AG08395 (cell line): ENCODE measurements around the gene PNKD.

Experiments used
- DNase-seq: peaks from one replicate; pipeline ENCODE4 v3.0.0; 2012; ENCODE audit warnings: mixed read lengths, low spot score

PNKD gene

DNA sequence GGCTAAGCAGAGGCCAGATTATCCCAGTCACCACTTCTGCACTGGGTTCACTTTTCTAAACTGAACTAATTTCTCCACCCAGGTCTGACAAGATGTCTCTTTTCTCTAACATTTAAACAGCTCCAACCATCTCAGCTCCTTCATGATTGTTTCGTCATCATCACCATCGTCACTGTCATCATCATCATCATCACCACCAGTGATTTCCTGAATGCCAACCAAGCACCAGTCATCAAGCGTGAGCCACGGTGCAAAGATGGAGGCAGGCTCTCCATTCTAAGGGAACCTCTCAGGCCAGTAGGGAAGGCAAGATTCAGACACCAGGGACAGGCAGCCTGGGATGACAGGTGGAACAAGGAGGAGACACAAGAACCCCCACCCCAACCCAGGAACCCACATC lies 47.5 kb downstream of the PNKD start:
- DNase-seq = no peak

- DNase-seq = no peak
Observed at GRCh38 chr2:218318241-218318640, 47.9 kb downstream of the PNKD start.

- no peak for DNase-seq
Observed at GRCh38 chr2:218319813-218320365, 49.6 kb downstream of the PNKD start.

DNA sequence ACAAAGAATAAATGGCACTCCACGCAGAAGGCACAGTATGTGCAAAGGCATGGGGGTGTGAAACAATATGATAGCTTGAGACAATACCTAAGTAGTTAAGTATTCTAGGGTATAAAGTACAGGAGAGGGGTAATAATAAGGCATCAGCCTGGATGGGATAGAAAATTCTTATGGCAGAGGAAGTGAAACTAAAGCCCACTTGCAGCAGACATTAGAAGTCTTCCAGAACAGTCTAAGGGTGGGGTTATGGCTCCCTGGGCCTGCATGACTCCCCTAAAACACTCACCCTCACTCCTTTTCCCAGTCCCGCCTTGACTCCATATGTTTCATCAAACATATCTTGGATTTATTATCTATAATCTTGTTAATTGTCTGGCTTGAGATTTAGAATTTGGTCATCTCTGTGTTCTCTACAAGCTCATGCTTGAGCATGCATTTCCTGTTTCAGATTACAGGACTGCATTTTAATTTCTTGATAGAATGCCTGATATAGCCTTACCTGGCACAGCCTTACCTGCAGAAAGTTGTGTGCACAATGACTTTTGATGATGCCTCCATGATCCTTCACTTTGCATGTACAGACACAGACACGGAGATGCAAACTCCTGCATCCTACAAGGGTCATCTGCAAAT lies 50.5 kb downstream of the PNKD start:
- DNase-seq = no peak

DNA sequence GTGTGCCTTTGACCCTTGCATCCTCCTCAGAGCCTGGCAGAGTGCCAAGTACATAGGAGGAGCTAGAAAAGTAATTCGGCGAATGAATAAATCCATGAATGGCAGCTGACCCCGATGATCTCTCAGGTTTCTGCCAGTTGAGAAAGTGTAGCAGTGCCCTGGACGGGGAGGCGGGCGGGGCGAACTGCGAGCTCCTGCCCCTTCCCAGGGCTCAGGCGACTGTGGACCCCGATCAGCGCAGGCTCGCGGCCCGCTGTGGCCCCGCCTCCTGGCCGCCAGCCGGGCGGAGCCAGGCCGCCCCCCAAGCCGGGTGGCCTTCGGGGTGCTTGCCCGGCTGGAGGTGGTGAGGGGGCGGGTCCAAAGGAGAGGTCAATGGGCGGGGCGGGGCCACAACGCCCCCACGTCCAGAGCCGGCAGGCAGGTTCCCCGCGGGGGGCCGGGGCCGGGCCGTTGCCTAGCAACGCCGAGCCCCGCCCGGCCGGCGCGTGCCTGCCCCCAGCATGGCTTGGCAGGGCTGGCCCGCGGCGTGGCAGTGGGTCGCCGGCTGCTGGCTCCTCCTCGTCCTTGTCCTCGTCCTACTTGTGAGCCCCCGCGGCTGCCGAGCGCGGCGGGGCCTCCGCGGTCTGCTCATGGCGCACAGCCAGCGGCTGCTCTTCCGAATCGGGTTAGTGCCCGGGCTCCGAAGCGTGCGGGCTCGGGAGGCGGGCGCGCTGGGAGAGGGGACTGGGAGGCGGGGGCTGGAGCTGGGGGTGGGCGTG lies 52.6 kb downstream of the PNKD start:
- DNase-seq = peak; percentile 70

GRCh38 chr2:218323526-218324472 lies 53.5 kb downstream of the PNKD start:
- no peak for DNase-seq

DNA sequence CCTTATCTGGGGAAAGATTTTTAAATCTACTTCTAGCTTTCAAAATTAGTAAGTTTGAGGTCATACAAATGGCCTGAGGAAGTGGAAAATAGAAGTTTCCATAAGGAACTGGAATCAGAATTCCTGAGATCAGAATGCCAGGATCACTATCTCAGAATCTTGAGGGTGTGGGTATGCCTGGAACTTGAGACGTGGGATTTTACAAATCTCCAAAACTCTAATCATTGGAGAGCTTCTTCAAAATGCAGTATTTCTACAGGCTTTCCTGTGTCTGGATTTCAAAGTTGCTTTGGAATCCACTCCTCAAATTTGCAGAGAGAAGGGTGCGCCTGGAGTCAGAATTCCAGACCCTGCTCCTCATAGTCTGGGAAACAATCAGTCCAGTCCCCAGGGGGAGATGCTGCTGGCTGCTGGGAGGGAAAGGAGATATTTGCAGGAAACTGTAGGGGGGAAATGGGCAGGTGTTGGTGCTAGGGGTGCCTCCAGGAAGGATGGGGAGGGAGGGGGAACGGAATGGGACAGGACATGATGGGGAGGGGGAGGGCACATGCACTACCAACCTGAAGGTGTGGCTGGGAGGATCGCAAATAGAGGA lies 55.3 kb downstream of the PNKD start:
- DNase-seq = no peak

DNA sequence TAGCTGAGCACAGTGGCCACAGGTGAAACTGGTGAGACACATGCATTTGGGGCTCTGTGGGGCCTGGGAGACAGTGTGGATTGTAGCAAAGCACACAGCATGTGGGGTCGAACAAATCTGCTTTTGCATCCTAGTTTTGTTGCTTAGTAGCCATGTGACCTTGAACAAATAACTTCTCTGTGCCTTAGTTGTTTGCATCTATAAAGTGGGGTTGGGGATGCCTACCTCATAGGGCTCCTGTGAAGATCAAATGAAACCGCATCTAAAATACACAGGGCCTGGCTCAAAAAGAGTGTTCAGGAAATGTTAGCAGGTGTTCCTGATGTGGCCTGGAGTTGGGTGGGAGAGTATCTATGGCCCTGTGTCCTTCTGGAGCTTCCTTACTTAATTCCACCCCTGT lies 56.0 kb downstream of the PNKD start:
- no peak for DNase-seq

- no peak for DNase-seq
Observed at GRCh38 chr2:218327451-218328210, 57.3 kb downstream of the PNKD start.

DNA sequence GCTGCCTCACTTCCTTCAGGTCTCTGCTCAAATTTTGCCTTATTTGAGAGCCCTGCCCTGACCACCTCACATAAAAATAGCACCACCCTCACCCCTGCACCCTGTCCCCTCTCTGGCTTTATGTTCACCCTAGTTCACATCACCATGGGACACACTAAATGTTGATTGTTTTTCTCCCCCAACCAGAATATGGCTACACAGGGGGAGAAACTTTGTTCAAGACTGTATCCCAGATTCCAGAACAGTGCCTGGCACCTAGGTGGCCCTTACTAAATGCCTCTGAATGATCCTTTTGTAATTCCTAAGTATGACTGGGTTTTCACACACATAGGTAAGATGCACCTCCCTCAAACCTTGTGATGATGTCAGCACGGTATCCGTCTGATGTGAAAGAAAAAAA lies 58.0 kb downstream of the PNKD start:
- no peak for DNase-seq

GRCh38 chr2:218329027-218329825 lies 58.9 kb downstream of the PNKD start:
- no peak for DNase-seq

DNA sequence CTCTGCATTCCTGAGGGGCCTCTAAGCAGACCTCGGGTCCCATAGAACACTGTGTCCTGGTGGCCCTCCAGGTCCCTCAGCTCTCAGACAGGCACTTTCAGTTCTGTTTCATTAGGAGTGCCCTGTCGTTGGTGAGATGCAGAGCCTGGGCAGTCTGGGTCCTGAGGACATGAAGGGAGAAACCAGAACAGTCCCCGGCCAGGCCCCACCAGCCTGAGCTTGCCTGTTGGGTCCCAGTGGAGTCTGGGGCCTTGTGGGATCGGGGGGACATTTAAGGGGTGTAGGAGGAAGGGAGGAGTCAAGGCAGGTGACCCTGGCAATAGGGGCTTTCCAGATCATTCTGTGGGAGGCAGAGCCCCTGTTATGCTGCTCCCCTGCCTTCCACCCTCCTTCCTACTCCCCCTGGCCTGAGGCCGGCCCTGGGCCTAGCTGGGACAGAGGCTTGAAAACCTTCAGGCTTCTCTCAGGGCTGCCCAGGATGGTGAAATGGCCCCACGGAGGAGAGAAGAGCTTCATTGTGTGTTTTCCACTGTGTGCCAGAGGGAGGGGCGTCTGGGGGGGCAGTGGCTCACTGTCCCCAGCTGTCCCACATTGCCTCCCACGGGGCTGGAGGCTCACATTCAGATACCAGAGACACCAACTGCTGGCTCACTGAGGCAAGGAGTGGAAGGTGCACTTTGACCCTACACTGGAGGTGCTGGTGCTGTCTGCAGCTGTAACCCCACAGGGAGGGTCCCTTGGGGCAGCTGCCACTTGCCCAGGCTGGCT lies 59.7 kb downstream of the PNKD start:
- DNase-seq = no peak

DNA sequence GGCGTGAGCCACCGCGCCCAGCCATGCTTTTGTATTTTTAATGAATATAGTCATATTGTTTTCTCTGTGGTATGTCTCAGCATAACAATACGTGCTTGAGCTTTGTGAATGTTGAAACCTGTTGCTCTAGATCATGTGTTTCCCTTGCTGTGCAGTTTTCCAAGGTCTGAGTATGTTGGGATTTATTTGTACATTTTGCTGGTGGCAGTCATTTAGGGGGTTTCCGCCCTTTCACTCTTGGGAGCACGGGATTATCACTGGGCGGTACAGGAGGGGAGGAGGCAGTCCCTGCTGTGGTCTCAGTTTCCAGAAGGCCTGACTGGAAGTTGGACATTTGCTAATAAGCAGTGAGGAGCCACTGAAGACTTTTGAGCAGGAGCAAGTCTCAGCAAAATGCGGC lies 61.4 kb downstream of the PNKD start:
- no peak for DNase-seq

DNA sequence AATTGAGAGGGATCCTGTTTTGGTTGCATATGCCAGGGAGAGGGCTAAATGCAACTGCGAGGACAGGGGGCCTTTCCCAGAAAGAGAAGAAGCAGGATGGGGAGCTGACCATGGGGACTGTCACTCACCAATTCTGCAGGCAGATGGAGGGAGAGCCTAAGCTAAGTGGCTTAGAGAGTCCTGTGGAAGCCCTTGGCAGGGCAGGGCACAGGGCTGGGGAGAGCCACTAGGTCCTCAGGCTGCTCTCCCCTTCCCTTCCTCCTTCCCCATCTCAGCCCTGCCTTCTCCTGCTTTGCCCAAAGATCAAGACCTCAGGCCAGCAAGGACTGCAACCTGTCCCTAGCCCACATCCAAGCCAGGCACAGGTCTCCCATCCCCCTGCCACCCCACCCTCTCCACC lies 62.0 kb downstream of the PNKD start:
- DNase-seq = no peak

- DNase-seq = no peak
Observed at GRCh38 chr2:218332920-218333645, 62.8 kb downstream of the PNKD start.

DNA sequence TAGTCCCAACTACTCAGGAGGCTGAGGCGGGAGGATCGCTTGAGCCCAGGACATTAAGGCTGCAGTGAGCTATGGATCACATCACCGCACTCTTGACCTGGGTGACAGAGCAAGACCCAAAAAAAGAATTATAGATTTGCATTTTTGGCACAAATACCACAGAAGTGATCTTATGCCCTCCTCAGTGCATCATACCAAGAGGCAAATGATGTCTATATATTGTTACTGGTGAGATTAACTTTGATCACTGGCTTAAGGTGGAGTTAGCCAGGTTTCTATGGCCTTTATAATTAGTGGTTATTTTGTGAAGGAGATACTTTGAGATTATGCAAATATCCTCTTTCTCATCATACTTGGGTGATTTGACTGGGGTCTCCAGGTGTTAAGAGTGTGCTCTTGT lies 64.2 kb downstream of the PNKD start:
- no peak for DNase-seq

- no peak for DNase-seq
Observed at GRCh38 chr2:218340656-218341055, 70.3 kb downstream of the PNKD start.

DNA sequence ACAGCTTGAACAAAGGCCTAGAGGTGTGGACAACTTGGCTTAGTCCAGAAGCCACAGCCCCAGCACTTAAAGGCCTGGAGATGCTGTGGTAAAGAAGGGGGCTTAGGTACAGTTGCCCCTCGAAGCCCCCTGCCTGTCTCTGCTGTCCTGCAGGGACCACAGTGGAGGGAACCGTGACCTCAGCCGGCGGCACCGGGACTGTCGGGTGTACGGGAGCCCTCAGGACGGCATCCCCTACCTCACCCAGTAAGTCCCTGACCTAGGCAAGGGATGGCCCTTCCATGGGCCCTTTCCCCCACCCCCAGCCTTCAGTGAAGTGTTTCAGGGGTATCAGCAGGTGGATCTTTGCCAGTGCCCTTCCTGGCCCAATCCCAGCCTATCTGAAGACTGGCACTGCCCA lies 71.1 kb downstream of the PNKD start:
- no peak for DNase-seq

DNA sequence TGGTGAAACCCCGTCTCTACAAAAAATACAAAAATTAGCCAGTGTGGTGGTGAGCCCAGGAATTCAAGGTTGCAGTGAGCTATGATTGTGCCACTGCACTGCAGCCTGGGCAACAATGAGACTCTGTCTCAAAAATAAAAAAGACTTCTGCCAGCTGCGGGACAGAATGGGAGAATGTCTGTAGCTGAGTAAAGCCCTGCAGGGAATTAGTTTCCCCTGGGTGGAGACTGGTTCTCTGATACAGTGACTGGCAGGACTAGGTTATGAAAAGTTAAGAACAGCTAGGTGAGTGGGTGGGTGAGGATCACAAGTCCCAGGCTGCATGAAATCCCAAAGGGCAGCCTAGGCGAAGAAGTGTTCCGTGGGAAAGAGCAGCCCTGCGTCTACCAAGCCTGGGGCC lies 72.5 kb downstream of the PNKD start:
- no peak for DNase-seq
